Subcutaneous abdominal adipose tissue (tissue), 5 donors: ENCODE data around the gene KCNH2.

Source experiments
- H3K27ac ChIP-seq: one replicate; pipeline ENCODE4 v1.7.0; 2013; ENCODE audit warnings: low read depth, mild to moderate bottlenecking, inconsistent platforms, low read length, moderate library complexity
- H3K27me3 ChIP-seq, 5 donors: one replicate each; pipeline ENCODE4 v1.7.0; 2013; ENCODE audit warnings: low read length in 5 of 5, inconsistent platforms in 1 of 5; ENCODE audit not compliant: control insufficient read depth in 5 of 5, insufficient read depth in 4 of 5
- H3K36me3 ChIP-seq, 5 donors: one replicate each; pipeline ENCODE4 v1.7.0; 2013; ENCODE audit warnings: low read length in 5 of 5; ENCODE audit not compliant: control insufficient read depth in 5 of 5, insufficient read depth in 5 of 5
- H3K4me1 ChIP-seq, 5 donors: one replicate each; pipeline ENCODE4 v1.7.0; 2013; ENCODE audit warnings: low read length in 5 of 5, mild to moderate bottlenecking in 3 of 5, moderate library complexity in 1 of 5; ENCODE audit not compliant: control insufficient read depth in 5 of 5, insufficient read depth in 5 of 5
- H3K4me3 ChIP-seq, 5 donors: one replicate each; pipeline ENCODE4 v1.7.0; 2013; ENCODE audit warnings: low read length in 5 of 5, low read depth in 1 of 5
- H3K9ac ChIP-seq, 5 donors: one replicate each; pipeline ENCODE4 v1.7.0; 2013; ENCODE audit warnings: low read length in 5 of 5, mild to moderate bottlenecking in 4 of 5, moderate library complexity in 3 of 5
- H3K9me3 ChIP-seq, 5 donors: one replicate each; pipeline ENCODE4 v1.7.0; 2013; ENCODE audit warnings: low read length in 5 of 5; ENCODE audit not compliant: control insufficient read depth in 5 of 5
- donor health status: healthy.
- donor health status: healthy.
- donor health status: healthy.
- donor health status: healthy.
- donor health status: healthy.

Gene KCNH2

DNA sequence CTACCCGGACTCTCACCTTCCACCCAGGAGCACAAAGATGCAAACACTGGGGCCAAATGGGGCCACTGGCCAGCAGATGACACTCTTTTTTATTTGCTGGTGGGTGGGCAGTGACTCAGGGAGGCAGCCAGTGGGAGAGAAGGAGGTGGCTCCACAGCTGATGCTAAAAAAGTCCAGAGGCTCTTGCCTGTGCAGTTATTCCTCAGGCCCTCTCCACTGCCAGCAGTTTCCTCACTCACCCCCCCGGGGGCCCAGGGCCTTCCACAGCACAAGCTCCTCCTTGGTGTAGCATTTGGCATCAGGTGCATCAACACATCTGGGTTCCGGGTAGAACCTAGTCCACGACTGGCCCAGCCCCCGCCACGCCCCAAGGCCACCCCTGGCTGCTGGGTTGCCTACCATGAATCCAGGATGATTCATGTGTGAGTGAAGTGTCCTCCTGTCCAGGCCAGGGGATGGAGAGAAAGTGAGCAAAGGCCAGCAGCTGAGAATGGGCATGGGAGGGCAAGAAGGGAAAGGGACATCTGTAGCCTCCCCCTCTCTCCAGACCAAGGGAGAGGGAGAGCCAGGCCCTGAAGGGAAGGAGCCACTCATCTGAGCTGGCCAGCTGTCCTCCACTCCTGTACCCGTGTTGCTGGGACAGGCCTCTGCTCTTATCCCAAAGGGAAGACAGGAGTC, 1.7 kb upstream of the KCNH2 start:
- Histone ChIP-seq H3K4me1 (peaks cover 0 to 28% (median 13%) of the 10 kb centered on the region in 5 donors), H3K4me3 (no peak overlapping the region), H3K36me3 (no peaks in the 10 kb centered on the region), H3K27me3 (peaks cover 43 to 58% (median 51%) of the 10 kb centered on the region in 5 donors), H3K9ac (no peak overlapping the region), H3K27ac (no peak overlapping the region), H3K9me3 (no peaks in the 10 kb centered on the region)

DNA sequence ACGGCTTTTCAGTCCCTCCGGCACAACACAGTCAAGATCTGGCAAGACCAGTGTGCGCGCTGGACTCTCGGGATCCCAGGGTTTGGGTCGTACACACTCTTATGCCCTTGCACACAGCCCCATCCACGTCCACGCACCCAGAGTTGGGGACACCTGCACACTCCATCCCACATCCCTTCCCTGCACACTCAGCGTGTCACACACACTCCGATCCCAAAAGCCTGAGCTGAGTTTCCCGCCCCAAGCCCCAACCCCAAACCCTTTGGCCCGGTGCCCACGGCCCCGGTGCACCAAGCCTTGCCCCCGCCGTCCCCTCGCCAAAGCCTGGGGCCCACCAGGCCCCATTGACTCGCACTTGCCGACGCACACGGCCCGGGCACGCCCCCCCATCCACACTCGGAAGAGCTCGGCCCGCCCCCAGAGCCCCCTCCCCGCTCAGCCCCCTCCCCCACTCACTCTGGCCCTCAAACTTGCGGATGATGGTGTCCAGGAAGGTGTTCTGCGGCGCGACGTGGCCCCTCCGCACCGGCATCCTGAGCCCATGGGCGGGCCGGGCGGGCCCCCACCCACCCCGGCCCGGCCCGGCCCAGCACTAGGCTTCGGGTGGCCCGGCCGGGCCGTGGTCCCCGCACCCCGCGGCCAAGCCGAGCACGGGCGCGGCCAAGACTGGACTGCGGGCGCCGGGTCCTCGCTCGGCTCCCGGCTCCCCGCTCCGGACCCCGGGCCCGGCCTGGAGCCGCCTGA, 567 bp downstream of the KCNH2 start:
- peaks cover 55 to 74% (median 68%) of the 10 kb centered on the region in 5 donors for H3K27me3 ChIP-seq
- H3K4me3 ChIP-seq: no peak overlapping the region
- no peak overlapping the region for H3K9ac ChIP-seq
- H3K27ac ChIP-seq: no peak overlapping the region
- H3K36me3 ChIP-seq: no peaks in the 10 kb centered on the region
- peaks cover 0 to 33% (median 15%) of the 10 kb centered on the region in 5 donors for H3K4me1 ChIP-seq
- H3K9me3 ChIP-seq: peaks cover 0 to 2% (median 0%) of the 10 kb centered on the region in 5 donors

GRCh38 chr7:150976529-150977381, 1.4 kb downstream of the KCNH2 start:
- peaks cover 0 to 2% (median 0%) of the 10 kb centered on the region in 5 donors for H3K9me3 ChIP-seq
- H3K4me1 ChIP-seq: peaks cover 0 to 30% (median 14%) of the 10 kb centered on the region in 5 donors
- peaks cover 55 to 82% (median 75%) of the 10 kb centered on the region in 5 donors for H3K27me3 ChIP-seq
- H3K4me3 ChIP-seq: no peak overlapping the region
- no peak overlapping the region for H3K27ac ChIP-seq
- no peak overlapping the region for H3K9ac ChIP-seq
- H3K36me3 ChIP-seq: no peaks in the 10 kb centered on the region

GRCh38 chr7:150975536-150976319, 2.4 kb downstream of the KCNH2 start:
- H3K36me3 ChIP-seq: no peaks in the 10 kb centered on the region
- H3K9ac ChIP-seq: no peak overlapping the region
- H3K4me1 ChIP-seq: peaks cover 0 to 30% (median 14%) of the 10 kb centered on the region in 5 donors
- H3K27me3 ChIP-seq: peaks cover 58 to 81% (median 77%) of the 10 kb centered on the region in 5 donors
- H3K27ac ChIP-seq: no peak overlapping the region
- peaks cover 0 to 2% (median 0%) of the 10 kb centered on the region in 5 donors for H3K9me3 ChIP-seq
- no peak overlapping the region for H3K4me3 ChIP-seq

- Histone ChIP-seq H3K27ac (no peak overlapping the region), H3K4me3 (peak overlapping the region in 4 of 5 donors; percentile 43 to 63 (median 54)), H3K4me1 (peaks cover 0 to 30% (median 14%) of the 10 kb centered on the region in 5 donors), H3K9ac (no peak overlapping the region), H3K27me3 (peaks cover 60 to 75% (median 71%) of the 10 kb centered on the region in 5 donors), H3K9me3 (peaks cover 0 to 2% (median 0%) of the 10 kb centered on the region in 5 donors), H3K36me3 (no peaks in the 10 kb centered on the region)
These were observed 3.4 kb downstream of the KCNH2 start for GRCh38 chr7:150974468-150975391.

DNA sequence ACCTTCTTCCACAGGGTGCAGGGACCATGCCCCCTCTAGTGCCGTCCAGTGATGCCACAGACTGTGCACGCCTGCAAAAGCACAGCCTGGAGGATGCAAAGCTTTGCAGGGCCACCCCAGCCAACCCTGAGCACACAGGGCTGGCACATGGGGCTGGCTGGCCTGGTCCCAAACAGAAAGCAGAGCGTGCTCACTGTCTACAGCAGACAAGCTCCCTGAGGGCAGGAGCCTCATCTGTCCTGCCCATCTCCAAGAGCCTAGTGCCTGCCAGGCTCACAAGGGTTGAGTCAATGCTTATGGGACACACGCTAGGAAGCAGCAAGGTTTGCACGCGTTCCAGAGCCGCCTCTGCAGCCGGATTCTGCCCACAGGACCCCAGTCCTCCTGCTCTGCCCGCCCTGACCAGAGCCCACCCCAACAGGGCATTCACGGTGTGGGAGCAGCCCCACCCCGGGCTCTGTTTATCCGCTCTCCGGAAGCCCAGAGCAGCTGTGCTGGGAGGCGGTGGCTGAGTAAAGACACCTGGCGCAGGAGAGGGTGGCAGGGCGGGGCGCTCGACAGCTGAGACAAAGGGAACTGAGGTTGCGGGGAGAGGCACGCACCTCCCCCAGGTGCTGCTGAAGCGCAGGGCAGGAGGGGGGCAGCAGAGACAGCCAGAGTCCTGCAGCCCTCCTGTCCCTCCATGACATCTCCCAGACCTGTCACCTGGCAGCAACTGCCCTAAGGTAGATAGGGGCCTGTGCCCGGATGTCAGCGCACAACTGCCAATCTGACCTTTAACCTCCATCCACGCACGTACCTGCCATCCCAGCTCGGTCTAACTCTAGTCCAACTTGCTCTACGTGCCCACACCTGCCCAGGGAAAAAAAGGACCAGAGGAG, 4.3 kb downstream of the KCNH2 start:
- Histone ChIP-seq H3K27ac (no peak overlapping the region), H3K9me3 (peaks cover 0 to 2% (median 0%) of the 10 kb centered on the region in 5 donors), H3K27me3 (peaks cover 58 to 74% (median 73%) of the 10 kb centered on the region in 5 donors), H3K36me3 (no peaks in the 10 kb centered on the region), H3K9ac (no peak overlapping the region), H3K4me1 (peaks cover 0 to 24% (median 13%) of the 10 kb centered on the region in 5 donors), H3K4me3 (no peak overlapping the region)

- Histone ChIP-seq H3K4me3 (no peak overlapping the region), H3K27me3 (peaks cover 54 to 74% (median 71%) of the 10 kb centered on the region in 5 donors), H3K9me3 (peaks cover 0 to 2% (median 0%) of the 10 kb centered on the region in 5 donors), H3K27ac (no peak overlapping the region), H3K9ac (no peak overlapping the region), H3K36me3 (no peaks in the 10 kb centered on the region), H3K4me1 (peaks cover 0 to 19% (median 8%) of the 10 kb centered on the region in 5 donors)
These were observed 5.4 kb downstream of the KCNH2 start for GRCh38 chr7:150972741-150973140.

DNA sequence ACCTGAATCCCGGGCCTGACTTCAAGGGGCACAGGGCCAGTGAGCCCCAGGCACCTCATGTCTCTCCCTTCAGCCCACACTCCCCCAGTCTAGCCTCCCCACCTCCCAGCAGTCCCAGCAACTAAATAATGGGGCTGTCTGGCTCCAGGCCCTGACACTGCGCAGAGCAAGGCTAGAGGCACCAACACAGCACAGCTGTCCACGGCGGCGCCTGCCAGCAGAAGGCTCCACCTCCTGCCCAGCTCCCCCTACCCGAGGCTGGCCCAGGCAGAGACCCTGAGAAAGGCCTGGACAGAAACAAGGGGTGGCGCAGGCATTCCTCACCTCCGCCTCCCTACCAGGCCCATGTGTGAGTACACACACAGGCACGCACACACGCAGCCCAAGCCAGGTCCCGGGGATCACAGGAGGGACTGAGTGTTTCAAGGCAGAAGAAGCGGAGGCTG, 6.1 kb downstream of the KCNH2 start:
- H3K9ac ChIP-seq: no peak overlapping the region
- no peaks in the 10 kb centered on the region for H3K36me3 ChIP-seq
- H3K4me1 ChIP-seq: peaks cover 0 to 15% (median 8%) of the 10 kb centered on the region in 5 donors
- no peak overlapping the region for H3K27ac ChIP-seq
- peaks cover 50 to 70% (median 67%) of the 10 kb centered on the region in 5 donors for H3K27me3 ChIP-seq
- no peak overlapping the region for H3K4me3 ChIP-seq
- peaks cover 0 to 2% (median 0%) of the 10 kb centered on the region in 5 donors for H3K9me3 ChIP-seq
